OCI-LY7 (cell line): ENCODE results near the gene HMCN1. TPM values are rescaled to one million over a fixed set of nuclear protein-coding genes. Genes with fewer than 3 reads are reported as not detected.
"Not testable (repeated sequence)": the region's sequence is repeated elsewhere in the genome, so short reads cannot be mapped to it uniquely, and the experiment has no call there.

Experiments used
- BruUV-seq: library from RNA; stranded (reverse); fragments of 400-500 nt; replicated peaks from 2 replicates; lab custom pipeline; 2021; lab: Mats Ljungman, UMichigan
- CTCF ChIA-PET: fragments of 300-600 bp; sonication (Branson Sonifier 250); formaldehyde crosslinking; loops from one replicate; lab custom pipeline; 2022; ENCODE audit warnings: antibody characterized with exemption; ENCODE audit not compliant: unreplicated experiment; lab: Charles Lee
- POLR2A ChIA-PET: fragments of 300-600 bp; sonication (Branson Sonifier 250); formaldehyde crosslinking; loops from one replicate; lab custom pipeline; 2022; ENCODE audit warnings: antibody characterized with exemption; lab: Charles Lee
- DNase-seq: peaks from one replicate; pipeline ENCODE4 v3.0.0-alpha.2; 2015; ENCODE audit warnings: low spot score
- H2AFZ ChIP-seq: fragments of 200-600 bp; sonication (generic), shearing (Covaris generic); 2 replicates; pipeline ENCODE4 v1.6.1; 2014; ENCODE audit warnings: mild to moderate bottlenecking, antibody characterized with exemption, low read length, moderate library complexity
- H3K27ac ChIP-seq: fragments of 200-600 bp; sonication (generic); 2 replicates; pipeline ENCODE4 v1.5.1; 2014; ENCODE audit warnings: mixed run types, low read depth, mild to moderate bottlenecking, moderate library complexity, low read length, inconsistent platforms; ENCODE audit not compliant: poor library complexity, severe bottlenecking
- H3K36me3 ChIP-seq: fragments of 200-600 bp; sonication (generic); 2 replicates; pipeline ENCODE4 v1.6.1; 2014; ENCODE audit warnings: mild to moderate bottlenecking, antibody characterized with exemption, low read length, moderate library complexity, mixed read lengths; ENCODE audit not compliant: insufficient read depth
- H3K4me1 ChIP-seq: fragments of 200-600 bp; sonication (generic); 2 replicates; pipeline ENCODE4 v1.5.1; 2014; ENCODE audit warnings: mild to moderate bottlenecking, low read length; ENCODE audit not compliant: insufficient read depth, poor library complexity, severe bottlenecking
- H3K4me2 ChIP-seq: fragments of 200-600 bp; sonication (generic); 2 replicates; pipeline ENCODE4 v1.6.1; 2014; ENCODE audit warnings: mild to moderate bottlenecking, low read length
- H3K4me3 ChIP-seq: fragments of 200-600 bp; sonication (generic); 2 replicates; pipeline ENCODE4 v1.5.1; 2014; ENCODE audit warnings: mild to moderate bottlenecking, low read depth, low read length; ENCODE audit not compliant: poor library complexity, severe bottlenecking
- H3K79me2 ChIP-seq: fragments of 200-600 bp; sonication (generic); 2 replicates; pipeline ENCODE4 v1.6.1; 2016; ENCODE audit warnings: low read depth, mild to moderate bottlenecking, low read length, moderate library complexity, mixed read lengths; ENCODE audit not compliant: insufficient read depth
- H3K9me2 ChIP-seq: fragments of 200-600 bp; sonication (generic); 2 replicates; pipeline ENCODE4 v1.6.1; 2016; ENCODE audit warnings: mild to moderate bottlenecking, low read length, mixed read lengths; ENCODE audit not compliant: insufficient read depth
- H3K9me3 ChIP-seq: fragments of 200-600 bp; sonication (generic); 2 replicates; pipeline ENCODE4 v1.6.1; 2014; ENCODE audit warnings: mild to moderate bottlenecking, mixed run types, low read length, mixed read lengths
- H4K20me1 ChIP-seq: fragments of 200-600 bp; sonication (generic); 2 replicates; pipeline ENCODE4 v1.6.1; 2014; ENCODE audit warnings: mild to moderate bottlenecking, antibody characterized with exemption, low read length, moderate library complexity, mixed read lengths; ENCODE audit not compliant: insufficient read depth
- EZH2phosphoT487 ChIP-seq: fragments of 200-600 bp; sonication (generic); IDR thresholded peaks from 2 replicates; pipeline ENCODE4 v1.6.1; 2018; ENCODE audit warnings: low read depth, borderline replicate concordance, mild to moderate bottlenecking, mixed run types, antibody characterized with exemption, low read length, moderate library complexity, mixed read lengths
- intact Hi-C: fragments of 100-400 bp; cut with micrococcal nuclease; formaldehyde crosslinking; loops from one replicate; pipeline ENCODE4 v1.10.0; 2022; ENCODE audit not compliant: unreplicated experiment
- total RNA-seq, 2 experiments: library from RNA; depleted of rRNA in 1 of 2; stranded (reverse); fragments of >200 nt in 1 of 2; shearing (Covaris generic) in 1 of 2; gene quantifications; 2 replicates each; pipeline ENCODE4 v1.2.3, GENCODE V29; 2014 to 2022
- TF ChIP-seq, protein P1 (sequence below): fragments of 200-600 bp; sonication (generic); conservative IDR thresholded peaks from 2 replicates; pipeline ENCODE4 v1.5.1; 2014; ENCODE audit warnings: mild to moderate bottlenecking, antibody characterized with exemption, low read length, moderate library complexity, mixed read lengths

Gene HMCN1
- total RNA-seq, 2 experiments from 2014 or later = 0.02 TPM; not detected in 1

DNA sequence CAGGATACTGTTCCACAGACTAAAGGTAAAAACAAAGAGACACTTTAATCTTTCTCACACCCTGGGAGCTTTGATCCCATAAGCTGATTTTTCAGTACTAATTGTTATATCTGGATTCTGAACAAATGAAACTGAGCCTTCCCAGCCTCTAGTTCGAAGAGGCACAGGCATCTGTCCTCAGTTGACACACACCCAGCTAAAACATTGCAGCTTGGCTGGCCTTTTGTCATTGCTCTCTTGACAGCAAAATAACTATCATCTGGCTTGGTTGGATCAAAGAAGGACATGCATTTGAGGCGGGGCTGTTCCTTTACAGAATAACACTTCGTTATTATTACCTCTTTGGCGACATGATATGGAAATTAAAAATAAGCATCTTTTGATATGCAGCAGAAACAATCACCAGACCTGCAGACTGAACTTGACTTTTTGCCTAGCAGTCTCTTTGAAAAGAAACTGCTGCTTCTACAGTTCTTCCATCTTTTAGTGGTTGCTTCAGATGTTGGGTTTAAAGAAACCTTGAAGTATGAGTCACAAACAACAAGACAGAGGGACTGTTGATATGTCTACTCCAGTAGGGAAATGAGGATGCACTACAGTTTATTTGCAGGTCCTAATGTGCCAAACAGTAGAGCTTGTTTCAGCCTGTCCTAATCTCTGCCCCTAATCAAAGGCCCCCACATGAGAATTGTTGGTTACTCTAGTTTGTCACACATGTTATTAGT lies 474.4 kb downstream of the HMCN1 start:
- H3K27ac ChIP-seq = no peak overlapping the region
- TF ChIP-seq, protein P1, sequence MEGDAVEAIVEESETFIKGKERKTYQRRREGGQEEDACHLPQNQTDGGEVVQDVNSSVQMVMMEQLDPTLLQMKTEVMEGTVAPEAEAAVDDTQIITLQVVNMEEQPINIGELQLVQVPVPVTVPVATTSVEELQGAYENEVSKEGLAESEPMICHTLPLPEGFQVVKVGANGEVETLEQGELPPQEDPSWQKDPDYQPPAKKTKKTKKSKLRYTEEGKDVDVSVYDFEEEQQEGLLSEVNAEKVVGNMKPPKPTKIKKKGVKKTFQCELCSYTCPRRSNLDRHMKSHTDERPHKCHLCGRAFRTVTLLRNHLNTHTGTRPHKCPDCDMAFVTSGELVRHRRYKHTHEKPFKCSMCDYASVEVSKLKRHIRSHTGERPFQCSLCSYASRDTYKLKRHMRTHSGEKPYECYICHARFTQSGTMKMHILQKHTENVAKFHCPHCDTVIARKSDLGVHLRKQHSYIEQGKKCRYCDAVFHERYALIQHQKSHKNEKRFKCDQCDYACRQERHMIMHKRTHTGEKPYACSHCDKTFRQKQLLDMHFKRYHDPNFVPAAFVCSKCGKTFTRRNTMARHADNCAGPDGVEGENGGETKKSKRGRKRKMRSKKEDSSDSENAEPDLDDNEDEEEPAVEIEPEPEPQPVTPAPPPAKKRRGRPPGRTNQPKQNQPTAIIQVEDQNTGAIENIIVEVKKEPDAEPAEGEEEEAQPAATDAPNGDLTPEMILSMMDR = no peak
- no peak for TF ChIP-seq EZH2phosphoT487
- DNase-seq = no peak
- no peaks in the 10 kb centered on the region for H3K9me2 ChIP-seq
- no peak overlapping the region for H2AFZ ChIP-seq
- ChIA-PET CTCF (no interaction called here), POLR2A (interaction anchor here (0.6 to 1.0 kb wide), 3 partner anchors 9 to 200 kb away, joined by 3 to 4 read pairs (median 3); no protein-coding TSS in a partner anchor)
- intact Hi-C loops = no loop called here
- no peaks in the 10 kb centered on the region for H3K36me3 ChIP-seq
- H3K4me2 ChIP-seq = no peak overlapping the region
- BruUV-seq = no TSS peak
- H3K4me3 ChIP-seq = no peak overlapping the region
- H3K4me1 ChIP-seq = peaks cover 6% of the 10 kb centered on the region
- no peaks in the 10 kb centered on the region for H4K20me1 ChIP-seq
- no peaks in the 10 kb centered on the region for H3K9me3 ChIP-seq
- H3K79me2 ChIP-seq = no peaks in the 10 kb centered on the region

DNA sequence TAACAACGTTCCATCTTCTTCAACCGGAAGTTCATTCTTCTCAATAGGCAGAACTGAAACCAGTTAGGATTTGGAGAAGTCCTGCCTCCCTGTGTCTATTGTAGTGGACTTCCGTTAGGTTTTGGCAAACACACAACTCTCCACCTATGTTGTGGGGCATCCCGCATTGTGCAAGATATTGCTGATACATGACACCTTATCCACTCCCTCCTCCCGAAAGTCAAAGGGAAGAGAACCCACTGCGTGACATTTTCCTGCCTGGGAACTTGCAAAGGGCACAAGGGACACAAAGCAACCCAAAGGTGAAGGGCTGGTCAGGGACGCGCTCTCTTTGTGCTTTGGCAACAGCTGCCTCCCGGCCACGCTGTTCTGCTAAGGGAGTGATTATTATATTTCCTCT lies 476.1 kb downstream of the HMCN1 start:
- H3K79me2 ChIP-seq = no peaks in the 10 kb centered on the region
- ChIA-PET CTCF (no interaction called here), POLR2A (interaction anchor here (0.7 to 1.6 kb wide), 5 partner anchors 15 to 438 kb away, joined by 3 to 4 read pairs (median 3); no protein-coding TSS in a partner anchor)
- no TSS peak for BruUV-seq
- H3K4me3 ChIP-seq = no peak overlapping the region
- H3K36me3 ChIP-seq = no peaks in the 10 kb centered on the region
- no peaks in the 10 kb centered on the region for H3K9me3 ChIP-seq
- no peaks in the 10 kb centered on the region for H3K9me2 ChIP-seq
- peaks cover 11% of the 10 kb centered on the region for H3K4me1 ChIP-seq
- H3K4me2 ChIP-seq = no peak overlapping the region
- intact Hi-C loops = loop anchor here (5.0 to 10.0 kb wide), 3 partner anchors 215 to 1405 kb away; partner anchors contain the start of gene IVNS1ABP
- TF ChIP-seq EZH2phosphoT487 = no peak
- TF ChIP-seq, protein P1 = no peak
- DNase-seq = no peak
- no peak overlapping the region for H3K27ac ChIP-seq
- H4K20me1 ChIP-seq = no peaks in the 10 kb centered on the region
- no peak overlapping the region for H2AFZ ChIP-seq

DNA sequence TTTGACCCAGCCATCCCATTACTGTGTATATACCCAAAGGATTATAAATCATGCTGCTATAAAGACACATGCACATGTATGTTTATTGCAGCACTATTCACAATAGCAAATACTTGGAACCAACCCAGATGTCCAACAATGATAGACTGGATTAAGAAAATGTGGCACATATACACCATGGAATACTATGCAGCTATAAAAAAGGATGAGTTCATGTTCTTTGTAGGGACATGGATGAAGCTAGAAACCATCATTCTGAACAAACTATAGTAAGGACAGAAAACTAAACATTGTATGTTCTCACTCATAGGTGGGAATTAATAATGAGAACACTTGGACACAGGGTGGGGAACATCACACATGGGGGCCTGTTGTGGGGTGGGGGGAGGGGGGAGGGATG lies 477.4 kb downstream of the HMCN1 start:
- CTCF ChIA-PET = not testable (repeated sequence)

More for the DNA sequence above, 477.4 kb downstream of the HMCN1 start:
- not testable (repeated sequence) for H3K9me2 ChIP-seq, H3K27ac ChIP-seq, H3K4me3 ChIP-seq, BruUV-seq, DNase-seq, H2AFZ ChIP-seq, H3K4me2 ChIP-seq, H3K9me3 ChIP-seq, H3K79me2 ChIP-seq, H3K36me3 ChIP-seq, H4K20me1 ChIP-seq
- H3K4me1 ChIP-seq = peaks cover 11% of the 10 kb centered on the region
- POLR2A ChIA-PET = interaction anchor here (1.1 kb wide), 1 partner anchor 27 kb away, joined by 3 read pairs; no protein-coding TSS in a partner anchor
- intact Hi-C loops = loop anchor here (5.0 to 10.0 kb wide), 3 partner anchors 217 to 1407 kb away; partner anchors contain the start of gene IVNS1ABP
